ENCODE measurements around the gene ZNF142.
A peak's percentile ranks its signal among the peaks of the same experiment; 100 is the strongest.

ZNF142 gene

DNA sequence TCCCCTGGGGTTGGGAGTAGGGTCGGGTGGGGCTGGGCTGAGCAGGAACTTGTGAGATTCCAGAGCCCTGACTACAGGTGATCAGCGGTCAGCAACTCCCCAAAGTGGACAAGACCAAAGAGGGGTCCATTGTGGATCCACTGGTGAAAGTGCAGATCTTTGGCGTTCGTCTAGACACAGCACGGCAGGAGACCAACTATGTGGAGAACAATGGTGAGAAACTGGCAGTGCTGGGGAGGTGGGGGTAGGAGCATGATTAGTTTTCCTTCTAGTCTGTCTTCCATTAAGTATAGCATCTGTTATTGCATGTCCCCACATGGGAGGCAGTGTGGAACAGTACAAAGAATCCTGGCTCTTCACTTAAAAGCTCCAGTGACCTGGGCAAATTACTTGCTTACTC is 23.7 kb downstream of the ZNF142 start:
- TF ChIP-seq GATA3 (IDR thresholded peaks at IDR 0.05; ENCODE audit: low read depth, low read length) (no peak), GATA2 (IDR thresholded peaks at IDR 0.05; ENCODE audit: low read depth, low read length) (no peak)

DNA sequence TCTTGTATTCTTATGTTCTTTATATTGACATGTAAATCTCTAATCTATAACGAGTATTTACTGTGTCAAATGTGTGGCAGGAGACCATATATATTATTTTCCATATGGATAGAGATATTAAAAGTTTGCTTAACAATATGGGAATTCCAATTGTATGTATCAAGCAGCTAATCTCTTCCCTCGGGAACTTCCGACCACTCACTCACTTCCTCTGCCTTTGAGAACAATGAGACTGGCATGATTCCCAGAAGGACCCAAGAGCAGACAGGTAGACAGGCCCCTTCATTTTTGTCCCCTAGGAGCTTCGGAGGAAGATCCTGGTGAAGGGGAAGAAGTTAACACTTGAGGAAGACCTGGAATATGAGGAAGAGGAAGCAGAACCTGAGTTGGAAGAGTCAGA is 27.6 kb downstream of the ZNF142 start:
- TF ChIP-seq GATA3 (IDR thresholded peaks at IDR 0.05; ENCODE audit: low read depth, low read length), result no peak
- TF ChIP-seq GATA2 (IDR thresholded peaks at IDR 0.05; ENCODE audit: low read depth, low read length), result no peak

DNA sequence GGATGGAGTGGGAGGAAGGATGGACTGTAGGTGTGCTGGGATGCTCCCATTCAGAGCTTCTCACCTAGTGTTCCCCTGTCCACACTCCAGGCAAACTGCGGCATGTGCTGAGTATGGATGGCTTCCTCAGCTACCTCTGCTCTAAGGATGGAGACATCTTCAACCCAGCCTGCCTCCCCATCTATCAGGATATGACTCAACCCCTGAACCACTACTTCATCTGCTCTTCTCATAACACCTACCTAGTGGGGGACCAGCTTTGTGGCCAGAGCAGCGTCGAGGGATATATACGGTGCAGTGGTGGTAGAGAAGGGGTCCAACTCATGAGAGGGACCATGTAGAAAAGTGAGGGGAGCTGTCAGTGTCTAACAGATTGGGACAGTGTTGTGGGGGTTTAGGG is 31.5 kb downstream of the ZNF142 start:
- no peak for TF ChIP-seq GATA3 (IDR thresholded peaks at IDR 0.05; ENCODE audit: low read depth, low read length)
- no peak for TF ChIP-seq GATA2 (IDR thresholded peaks at IDR 0.05; ENCODE audit: low read depth, low read length)

DNA sequence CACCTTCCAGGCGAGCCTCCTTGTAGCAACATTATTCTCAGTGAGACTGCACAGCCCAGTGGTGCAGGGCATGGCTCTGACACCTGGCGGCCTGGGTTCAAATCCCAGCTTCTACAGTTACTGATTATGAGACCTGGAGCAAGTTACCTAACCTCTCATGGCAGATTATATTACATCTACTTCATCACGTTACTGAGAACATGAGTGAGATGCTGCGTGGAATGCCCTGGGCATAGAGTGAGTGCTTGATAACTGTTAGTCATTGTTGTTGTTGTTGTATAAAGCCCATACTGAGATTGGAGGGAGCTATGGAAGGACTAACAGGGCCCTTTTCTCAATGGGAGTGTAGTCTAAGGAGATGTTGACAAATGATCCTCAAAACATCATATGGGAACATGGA is 33.1 kb downstream of the ZNF142 start:
- TF ChIP-seq GATA3 (IDR thresholded peaks at IDR 0.05; ENCODE audit: low read depth, low read length) (no peak), GATA2 (IDR thresholded peaks at IDR 0.05; ENCODE audit: low read depth, low read length) (no peak)

DNA sequence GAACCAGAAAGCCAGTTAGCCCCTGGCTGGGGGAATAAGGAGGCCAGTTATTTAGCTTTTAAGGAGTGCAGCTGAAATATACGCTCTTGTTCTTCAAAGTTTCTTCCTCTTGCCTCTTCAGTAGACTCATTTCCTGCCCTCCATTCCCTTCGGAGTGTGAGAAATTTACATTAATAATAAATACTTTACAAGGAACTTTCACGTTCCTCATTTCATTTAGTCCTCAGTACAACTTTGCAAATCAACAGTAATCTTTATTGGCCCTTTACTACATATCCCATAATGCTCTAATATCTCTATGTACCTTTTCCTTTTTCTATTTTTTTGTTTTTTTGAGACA is 36.1 kb downstream of the ZNF142 start:
- TF ChIP-seq GATA3 (IDR thresholded peaks at IDR 0.05; ENCODE audit: low read depth, low read length), result no peak
- no peak for TF ChIP-seq GATA2 (IDR thresholded peaks at IDR 0.05; ENCODE audit: low read depth, low read length)

DNA sequence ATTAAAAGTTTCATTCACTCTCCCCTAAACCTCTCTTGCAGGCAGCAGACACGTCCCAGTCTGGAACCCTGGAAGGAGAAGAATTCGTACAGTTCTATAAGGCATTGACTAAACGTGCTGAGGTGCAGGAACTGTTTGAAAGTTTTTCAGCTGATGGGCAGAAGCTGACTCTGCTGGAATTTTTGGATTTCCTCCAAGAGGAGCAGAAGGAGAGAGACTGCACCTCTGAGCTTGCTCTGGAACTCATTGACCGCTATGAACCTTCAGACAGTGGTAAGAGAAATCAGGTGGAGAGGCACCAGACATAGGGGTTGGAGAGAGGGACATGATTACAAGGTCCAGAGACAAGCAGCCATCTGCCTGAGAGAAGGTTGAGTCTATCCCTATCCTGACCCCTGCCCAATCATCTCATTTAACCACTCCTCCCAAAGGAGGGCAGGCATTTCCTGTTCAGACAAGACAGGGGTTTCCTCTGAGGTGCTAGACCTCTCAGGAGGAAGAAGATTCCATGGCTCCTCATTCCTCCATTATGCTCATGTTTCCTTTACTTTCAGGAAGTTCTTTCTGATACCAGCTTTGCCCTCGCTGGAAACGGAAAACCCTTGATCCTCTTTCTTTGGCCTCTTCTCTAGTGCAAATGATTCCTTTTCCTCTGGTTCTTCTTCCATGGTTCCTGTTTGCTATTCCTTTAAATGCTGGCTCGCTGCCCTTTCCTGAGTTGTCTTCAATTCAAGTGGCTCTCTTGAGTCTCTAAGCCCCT is 36.6 kb downstream of the ZNF142 start:
- TF ChIP-seq GATA3 (IDR thresholded peaks at IDR 0.05; ENCODE audit: low read depth, low read length), result no peak
- no peak for TF ChIP-seq GATA2 (IDR thresholded peaks at IDR 0.05; ENCODE audit: low read depth, low read length)

DNA sequence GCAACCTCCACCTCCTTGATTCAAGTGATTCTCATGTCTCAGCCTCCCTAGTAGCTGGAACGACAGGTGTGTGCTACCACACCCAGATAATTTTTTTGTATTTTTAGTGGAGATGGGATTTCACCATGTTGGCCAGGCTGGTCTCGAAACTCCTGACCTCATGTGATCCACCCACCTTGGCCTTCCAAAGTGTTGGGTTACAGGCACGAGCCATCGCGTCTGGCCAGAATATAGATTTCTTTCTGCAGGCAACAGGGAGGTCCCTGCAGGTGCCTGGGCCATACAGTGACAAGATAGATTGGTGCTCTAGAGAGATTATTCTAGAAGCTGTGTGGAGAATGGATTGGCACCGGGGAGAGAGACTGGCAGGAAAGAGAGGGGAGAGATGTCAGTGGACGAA is 38.4 kb downstream of the ZNF142 start:
- TF ChIP-seq GATA3 (IDR thresholded peaks at IDR 0.05; ENCODE audit: low read depth, low read length) (no peak), GATA2 (IDR thresholded peaks at IDR 0.05; ENCODE audit: low read depth, low read length) (no peak)

DNA sequence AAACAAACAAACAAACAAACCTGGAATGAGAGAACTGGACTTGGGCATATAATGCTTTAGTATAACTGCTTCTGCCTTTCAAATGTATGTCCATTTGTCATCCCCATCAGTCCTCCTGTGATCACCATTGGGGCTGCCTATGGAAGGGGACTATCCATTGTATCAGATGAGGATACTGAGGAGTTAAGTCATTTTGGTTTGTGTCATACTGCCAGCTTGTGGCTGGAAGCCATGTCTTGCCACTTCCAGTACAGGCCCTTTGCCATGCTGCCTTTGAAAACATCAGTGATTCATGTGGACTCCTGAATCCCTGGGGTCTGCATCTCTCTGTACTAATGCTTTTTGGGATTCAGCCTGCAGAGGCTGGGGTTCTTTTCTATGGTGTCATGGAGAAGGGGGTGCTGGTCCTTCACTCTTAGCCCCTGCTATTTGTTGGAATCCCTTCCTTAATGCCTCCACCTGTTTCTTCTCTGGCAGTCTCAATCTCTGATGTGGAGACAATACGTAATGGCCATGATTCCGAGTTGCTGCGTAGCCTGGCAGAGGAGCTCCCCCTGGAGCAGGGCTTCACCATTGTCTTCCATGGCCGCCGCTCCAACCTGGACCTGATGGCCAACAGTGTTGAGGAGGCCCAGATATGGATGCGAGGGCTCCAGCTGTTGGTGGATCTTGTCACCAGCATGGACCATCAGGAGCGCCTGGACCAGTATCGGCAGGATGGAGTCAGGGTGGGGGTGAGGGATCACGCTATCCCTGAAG is 41.1 kb downstream of the ZNF142 start:
- TF ChIP-seq GATA2 (IDR thresholded peaks at IDR 0.05; ENCODE audit: low read depth, low read length), result no peak
- TF ChIP-seq GATA3 (IDR thresholded peaks at IDR 0.05; ENCODE audit: low read depth, low read length), result no peak

DNA sequence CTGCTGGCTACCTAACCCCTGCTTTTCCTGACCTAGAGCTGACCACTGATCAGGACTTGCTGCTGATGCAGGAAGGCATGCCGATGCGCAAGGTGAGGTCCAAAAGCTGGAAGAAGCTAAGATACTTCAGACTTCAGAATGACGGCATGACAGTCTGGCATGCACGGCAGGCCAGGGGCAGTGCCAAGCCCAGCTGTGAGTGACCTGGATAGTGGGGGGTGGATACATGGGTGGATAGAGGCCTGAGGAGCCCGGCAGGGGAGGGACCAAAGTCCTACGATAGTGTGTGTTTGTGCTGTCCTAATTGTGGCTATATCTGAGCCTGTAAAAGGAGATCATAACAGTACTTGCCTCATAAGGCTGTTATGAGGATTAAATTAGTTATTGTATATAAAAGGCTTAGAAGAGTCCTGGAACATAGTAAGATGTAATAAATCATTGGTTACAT is 43.5 kb downstream of the ZNF142 start:
- TF ChIP-seq GATA2 (IDR thresholded peaks at IDR 0.05; ENCODE audit: low read depth, low read length) (no peak), GATA3 (IDR thresholded peaks at IDR 0.05; ENCODE audit: low read depth, low read length) (no peak)

DNA sequence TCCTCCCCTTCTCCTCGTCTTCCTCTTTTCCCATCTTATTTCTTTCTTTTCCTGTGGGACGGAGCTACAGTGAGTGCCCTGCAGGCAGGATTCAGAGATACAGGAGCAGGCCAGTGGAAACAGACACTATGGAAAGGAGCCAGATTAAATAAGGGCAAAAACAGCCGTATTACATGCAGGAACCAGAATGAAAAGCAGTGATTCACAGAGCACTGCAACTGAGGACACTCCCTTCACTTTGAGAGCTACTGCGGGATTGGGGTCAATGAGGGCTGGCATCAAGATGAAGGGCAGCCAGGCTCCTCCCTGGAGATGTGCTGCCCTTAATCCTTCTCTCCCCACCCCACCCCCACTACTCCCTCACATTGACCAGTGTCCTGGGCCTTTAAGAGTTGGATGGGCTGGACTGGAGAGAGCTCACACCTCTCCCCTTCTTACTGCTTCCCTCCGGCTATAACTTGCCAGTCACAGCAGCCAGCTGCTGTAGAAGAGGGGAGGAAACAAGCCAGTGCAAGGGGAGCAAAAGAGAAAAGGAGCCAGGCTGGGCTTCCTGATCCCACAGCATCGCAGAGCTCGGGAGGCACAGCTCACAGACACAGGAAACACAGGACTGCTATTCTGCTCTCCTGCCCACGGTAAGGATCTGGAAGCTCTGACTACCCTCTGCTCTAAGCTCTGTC is 51.8 kb downstream of the ZNF142 start, which contains the start of gene PLCD4:
TSS of gene PLCD4 (plus strand) at position 464 of the 680 bp plus-strand sequence. CDS start 7,841 bp downstream, outside the sequence.
- TF ChIP-seq GATA3 (IDR thresholded peaks at IDR 0.05; ENCODE audit: low read depth, low read length), result no peak
- peak; percentile 65 for TF ChIP-seq GATA2 (IDR thresholded peaks at IDR 0.05; ENCODE audit: low read depth, low read length)

DNA sequence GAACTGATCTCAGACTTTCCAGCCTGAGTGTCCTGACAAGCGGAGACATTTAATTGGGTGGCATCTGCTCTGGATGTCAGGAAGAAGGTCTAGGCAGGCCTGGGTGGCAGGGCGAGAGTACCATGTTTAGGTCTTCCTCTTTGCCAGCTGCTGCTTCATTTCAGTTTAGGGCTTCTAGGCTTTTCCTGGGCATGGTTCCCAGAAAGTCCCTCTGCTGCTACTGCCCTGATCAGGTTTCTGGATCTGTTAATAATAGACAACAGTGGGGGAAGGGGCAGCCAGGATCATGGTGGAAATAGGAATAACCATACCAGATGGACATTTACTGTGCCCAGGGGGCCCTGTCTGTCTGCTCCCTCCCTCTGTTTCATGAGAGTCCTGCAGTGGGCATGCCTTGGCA is 54.0 kb downstream of the ZNF142 start:
- TF ChIP-seq GATA3 (IDR thresholded peaks at IDR 0.05; ENCODE audit: low read depth, low read length) (no peak), GATA2 (IDR thresholded peaks at IDR 0.05; ENCODE audit: low read depth, low read length) (peak; percentile 83)
